K562 (cell line): Measurements from ENCODE around the gene FAM98C.

Experiments used
- DPF2 ChIP-seq: fragments of 450-650 bp; IDR thresholded peaks from 2 replicates; pipeline ENCODE4 v1.6.1; 2016
- HMG20B ChIP-seq: fragments of 250-450 bp; sonication (Bioruptor Pico); IDR thresholded peaks from 2 replicates; pipeline ENCODE4 v1.5.0; 2021; ENCODE audit warnings: mild to moderate bottlenecking
- TF ChIP-seq, protein P1 (sequence below), 2 experiments: fragments of 450-650 bp; formaldehyde crosslinking in 1 of 2; IDR thresholded peaks; 2 replicates each; pipeline versions ENCODE4 v1.4.0 to v1.6.1; 2014 to 2020; ENCODE audit warnings: mild to moderate bottlenecking in 2 of 2, borderline replicate concordance in 1 of 2, low read depth in 1 of 2

DNA sequence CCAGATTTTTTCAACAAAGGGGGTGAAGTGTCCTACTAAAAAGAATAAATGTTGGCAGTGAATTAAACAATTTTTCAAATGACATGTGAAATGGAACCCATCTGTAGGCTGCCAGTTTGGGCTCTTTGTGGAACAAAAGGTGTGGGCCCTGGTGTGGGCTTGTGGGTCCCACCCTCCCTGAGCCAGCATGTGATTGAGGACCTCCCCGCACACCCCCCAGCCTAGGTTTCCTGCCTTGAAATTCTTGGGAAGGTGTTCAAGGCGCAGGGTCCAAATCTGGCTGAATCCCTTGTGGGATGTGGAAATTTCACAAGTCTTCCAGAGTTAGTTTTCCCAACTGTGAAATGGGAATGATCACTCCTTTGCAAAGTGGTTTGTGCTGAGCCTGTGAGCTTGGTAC, 19.1 kb upstream of the FAM98C start:
- TF ChIP-seq HMG20B (CRISPR knock-in tag) (no peak), DPF2 (no peak)
- TF ChIP-seq, protein P1, sequence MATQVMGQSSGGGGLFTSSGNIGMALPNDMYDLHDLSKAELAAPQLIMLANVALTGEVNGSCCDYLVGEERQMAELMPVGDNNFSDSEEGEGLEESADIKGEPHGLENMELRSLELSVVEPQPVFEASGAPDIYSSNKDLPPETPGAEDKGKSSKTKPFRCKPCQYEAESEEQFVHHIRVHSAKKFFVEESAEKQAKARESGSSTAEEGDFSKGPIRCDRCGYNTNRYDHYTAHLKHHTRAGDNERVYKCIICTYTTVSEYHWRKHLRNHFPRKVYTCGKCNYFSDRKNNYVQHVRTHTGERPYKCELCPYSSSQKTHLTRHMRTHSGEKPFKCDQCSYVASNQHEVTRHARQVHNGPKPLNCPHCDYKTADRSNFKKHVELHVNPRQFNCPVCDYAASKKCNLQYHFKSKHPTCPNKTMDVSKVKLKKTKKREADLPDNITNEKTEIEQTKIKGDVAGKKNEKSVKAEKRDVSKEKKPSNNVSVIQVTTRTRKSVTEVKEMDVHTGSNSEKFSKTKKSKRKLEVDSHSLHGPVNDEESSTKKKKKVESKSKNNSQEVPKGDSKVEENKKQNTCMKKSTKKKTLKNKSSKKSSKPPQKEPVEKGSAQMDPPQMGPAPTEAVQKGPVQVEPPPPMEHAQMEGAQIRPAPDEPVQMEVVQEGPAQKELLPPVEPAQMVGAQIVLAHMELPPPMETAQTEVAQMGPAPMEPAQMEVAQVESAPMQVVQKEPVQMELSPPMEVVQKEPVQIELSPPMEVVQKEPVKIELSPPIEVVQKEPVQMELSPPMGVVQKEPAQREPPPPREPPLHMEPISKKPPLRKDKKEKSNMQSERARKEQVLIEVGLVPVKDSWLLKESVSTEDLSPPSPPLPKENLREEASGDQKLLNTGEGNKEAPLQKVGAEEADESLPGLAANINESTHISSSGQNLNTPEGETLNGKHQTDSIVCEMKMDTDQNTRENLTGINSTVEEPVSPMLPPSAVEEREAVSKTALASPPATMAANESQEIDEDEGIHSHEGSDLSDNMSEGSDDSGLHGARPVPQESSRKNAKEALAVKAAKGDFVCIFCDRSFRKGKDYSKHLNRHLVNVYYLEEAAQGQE (IDR thresholded peaks at IDR 0.05; ENCODE audit: borderline replicate concordance): no peak
- TF ChIP-seq, protein P1 (CRISPR knock-in tag; IDR thresholded peaks at IDR 0.05; ENCODE audit: low read depth): no peak
